ENCODE results near the gene COG5. TPM values are rescaled to one million over a fixed set of nuclear protein-coding genes. Genes with fewer than 3 reads are reported as not detected.

COG5 gene
- total RNA-seq, 1 donor from 2014 or later, result 37.2 TPM

- Mint-ChIP-seq H3K27me3 (no peaks in the 10 kb centered on the region), H3K4me1 (ENCODE audit: unreplicated experiment) (peaks cover 16% of the 10 kb centered on the region), H3K27ac (peak overlapping the region; percentile 72), H3K9me3 (no peaks in the 10 kb centered on the region), H3K4me3 (no peak overlapping the region), H3K36me3 (peaks cover 8% of the 10 kb centered on the region)
- no peak for DNase-seq (ENCODE audit: extremely low spot score, unreplicated experiment)
- TF ChIP-seq CTCF (conservative IDR thresholded peaks at IDR 0.05), result no peak
These were observed 158.8 kb downstream of the COG5 start for GRCh38 chr7:107404740-107405537.

GRCh38 chr7:107398161-107398560 lies 165.6 kb downstream of the COG5 start:
- no peak for TF ChIP-seq CTCF (conservative IDR thresholded peaks at IDR 0.05)
- H3K9me3 Mint-ChIP-seq, result no peaks in the 10 kb centered on the region
- no peaks in the 10 kb centered on the region for H3K27me3 Mint-ChIP-seq
- peaks cover 1% of the 10 kb centered on the region for H3K4me1 Mint-ChIP-seq (ENCODE audit: unreplicated experiment)
- DNase-seq (ENCODE audit: extremely low spot score, unreplicated experiment), result no peak
- H3K4me3 Mint-ChIP-seq, result no peak overlapping the region
- peaks cover 4% of the 10 kb centered on the region for H3K36me3 Mint-ChIP-seq
- H3K27ac Mint-ChIP-seq, result no peak overlapping the region

GRCh38 chr7:107396990-107397389 lies 166.7 kb downstream of the COG5 start:
- no peak overlapping the region for H3K4me3 Mint-ChIP-seq
- no peak overlapping the region for H3K27ac Mint-ChIP-seq
- TF ChIP-seq CTCF (conservative IDR thresholded peaks at IDR 0.05), result no peak
- H3K27me3 Mint-ChIP-seq, result no peaks in the 10 kb centered on the region
- peaks cover 4% of the 10 kb centered on the region for H3K4me1 Mint-ChIP-seq (ENCODE audit: unreplicated experiment)
- peaks cover 4% of the 10 kb centered on the region for H3K36me3 Mint-ChIP-seq
- DNase-seq (ENCODE audit: extremely low spot score, unreplicated experiment), result no peak
- no peaks in the 10 kb centered on the region for H3K9me3 Mint-ChIP-seq

- no peak overlapping the region for H3K27ac Mint-ChIP-seq
- peaks cover 8% of the 10 kb centered on the region for H3K4me1 Mint-ChIP-seq (ENCODE audit: unreplicated experiment)
- TF ChIP-seq CTCF (conservative IDR thresholded peaks at IDR 0.05), result no peak
- H3K4me3 Mint-ChIP-seq, result no peak overlapping the region
- H3K36me3 Mint-ChIP-seq, result peaks cover 4% of the 10 kb centered on the region
- no peak for DNase-seq (ENCODE audit: extremely low spot score, unreplicated experiment)
- no peaks in the 10 kb centered on the region for H3K27me3 Mint-ChIP-seq
- no peaks in the 10 kb centered on the region for H3K9me3 Mint-ChIP-seq
These were observed 167.6 kb downstream of the COG5 start for GRCh38 chr7:107396081-107396480.

GRCh38 chr7:107394831-107395230 lies 168.9 kb downstream of the COG5 start:
- Mint-ChIP-seq H3K4me3 (no peak overlapping the region), H3K4me1 (ENCODE audit: unreplicated experiment) (peaks cover 18% of the 10 kb centered on the region), H3K9me3 (no peaks in the 10 kb centered on the region), H3K27ac (no peak overlapping the region), H3K27me3 (no peaks in the 10 kb centered on the region), H3K36me3 (peaks cover 4% of the 10 kb centered on the region)
- no peak for DNase-seq (ENCODE audit: extremely low spot score, unreplicated experiment)
- no peak for TF ChIP-seq CTCF (conservative IDR thresholded peaks at IDR 0.05)

All from type B pancreatic cell (in vitro differentiated cells).